CD4-positive, alpha-beta T cell treated with Interleukin-1 beta for 1 hour (primary cell): Measurements from ENCODE around the gene LPXN.
"Not testable (repeated sequence)": the region's sequence is repeated elsewhere in the genome, so short reads cannot be mapped to it uniquely, and the experiment has no call there.

Experiments
- DNase-seq, 2 donors: peaks; one replicate each; pipeline ENCODE4 v3.0.0-alpha.2; 2020 to 2022

Gene LPXN

GRCh38 chr11:58578635-58579191 is 3.1 kb upstream of the LPXN start, which contains the start of gene ZFP91:
TSS of gene ZFP91 (plus strand) at chr11:58579063. CDS start at chr11:58579282, 219 bp downstream.
- peak; percentile 98 for DNase-seq

- peak; percentile 94 to 96 for DNase-seq
Measured at GRCh38 chr11:58578136-58578634, 2.5 kb upstream of the LPXN start.

- peak; percentile 87 to 88 for DNase-seq
Measured at GRCh38 chr11:58577555-58578135, 2.0 kb upstream of the LPXN start.

- no peak for DNase-seq
Measured at GRCh38 chr11:58576887-58577471, 1.3 kb upstream of the LPXN start.

GRCh38 chr11:58574881-58575280 is 775 bp downstream of the LPXN start:
- DNase-seq = no peak

GRCh38 chr11:58573451-58574104 is 2.1 kb downstream of the LPXN start:
- DNase-seq = peak; percentile 59 to 67

- DNase-seq = not testable (repeated sequence)
Measured at GRCh38 chr11:58572906-58573305, 2.8 kb downstream of the LPXN start.

GRCh38 chr11:58567889-58568512 is 7.7 kb downstream of the LPXN start:
- peak; percentile 78 to 83 for DNase-seq

GRCh38 chr11:58564231-58564630 is 11.4 kb downstream of the LPXN start:
- no peak for DNase-seq

- no peak for DNase-seq
Measured at GRCh38 chr11:58562375-58562800, 13.3 kb downstream of the LPXN start.

GRCh38 chr11:58561394-58562098 is 14.1 kb downstream of the LPXN start:
- no peak for DNase-seq

- no peak for DNase-seq
Measured at GRCh38 chr11:58560842-58561241, 14.8 kb downstream of the LPXN start.

GRCh38 chr11:58549644-58550043 is 26.0 kb downstream of the LPXN start:
- no peak for DNase-seq

- no peak for DNase-seq
Measured at GRCh38 chr11:58546841-58547240, 28.8 kb downstream of the LPXN start.

- DNase-seq = no peak
Measured at GRCh38 chr11:58531865-58532341, 43.8 kb downstream of the LPXN start.

GRCh38 chr11:58530236-58530635 is 45.4 kb downstream of the LPXN start:
- peak; percentile 34 for DNase-seq

GRCh38 chr11:58527429-58527828 is 48.2 kb downstream of the LPXN start:
- DNase-seq = no peak

- no peak for DNase-seq
Measured at GRCh38 chr11:58526721-58527120, 48.9 kb downstream of the LPXN start.

- peak; percentile 64 for DNase-seq
Measured at GRCh38 chr11:58525037-58525614, 50.5 kb downstream of the LPXN start.

- peak; percentile 54 to 74 for DNase-seq
Measured at GRCh38 chr11:58524232-58525036, 51.2 kb downstream of the LPXN start.

- DNase-seq = peak in 1 of 2 donors; percentile 24
Measured at GRCh38 chr11:58513747-58514367, 61.8 kb downstream of the LPXN start.
